ENCODE data around the gene IFIT2. TPM values are rescaled to one million over a fixed set of nuclear protein-coding genes. Genes with fewer than 3 reads are reported as not detected.

Gene IFIT2
- total RNA-seq, 6 donors from 2014 or later: 7.8 to 49.0 (median 12.0) TPM

DNA sequence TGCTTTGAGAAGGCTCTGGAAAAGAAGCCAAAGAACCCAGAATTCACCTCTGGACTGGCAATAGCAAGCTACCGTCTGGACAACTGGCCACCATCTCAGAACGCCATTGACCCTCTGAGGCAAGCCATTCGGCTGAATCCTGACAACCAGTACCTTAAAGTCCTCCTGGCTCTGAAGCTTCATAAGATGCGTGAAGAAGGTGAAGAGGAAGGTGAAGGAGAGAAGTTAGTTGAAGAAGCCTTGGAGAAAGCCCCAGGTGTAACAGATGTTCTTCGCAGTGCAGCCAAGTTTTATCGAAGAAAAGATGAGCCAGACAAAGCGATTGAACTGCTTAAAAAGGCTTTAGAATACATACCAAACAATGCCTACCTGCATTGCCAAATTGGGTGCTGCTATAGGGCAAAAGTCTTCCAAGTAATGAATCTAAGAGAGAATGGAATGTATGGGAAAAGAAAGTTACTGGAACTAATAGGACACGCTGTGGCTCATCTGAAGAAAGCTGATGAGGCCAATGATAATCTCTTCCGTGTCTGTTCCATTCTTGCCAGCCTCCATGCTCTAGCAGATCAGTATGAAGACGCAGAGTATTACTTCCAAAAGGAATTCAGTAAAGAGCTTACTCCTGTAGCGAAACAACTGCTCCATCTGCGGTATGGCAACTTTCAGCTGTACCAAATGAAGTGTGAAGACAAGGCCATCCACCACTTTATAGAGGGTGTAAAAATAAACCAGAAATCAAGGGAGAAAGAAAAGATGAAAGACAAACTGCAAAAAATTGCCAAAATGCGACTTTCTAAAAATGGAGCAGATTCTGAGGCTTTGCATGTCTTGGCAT, 4.8 kb downstream of the IFIT2 start:
- DNase-seq (no peak), ATAC-seq (ENCODE audit: low FRiP score in 2 of 2) (no peak)
- H3K4me1 ChIP-seq: peaks cover 11 to 25% (median 21%) of the 10 kb centered on the region in 4 donors
- no peaks in the 10 kb centered on the region for H3K27me3 ChIP-seq
- TF ChIP-seq POLR2AphosphoS5 (IDR thresholded peaks at IDR 0.05) (no peak), POLR2A (IDR thresholded peaks at IDR 0.05) (no peak), EP300 (IDR thresholded peaks at IDR 0.05) (no peak)
- TF ChIP-seq, protein P1, sequence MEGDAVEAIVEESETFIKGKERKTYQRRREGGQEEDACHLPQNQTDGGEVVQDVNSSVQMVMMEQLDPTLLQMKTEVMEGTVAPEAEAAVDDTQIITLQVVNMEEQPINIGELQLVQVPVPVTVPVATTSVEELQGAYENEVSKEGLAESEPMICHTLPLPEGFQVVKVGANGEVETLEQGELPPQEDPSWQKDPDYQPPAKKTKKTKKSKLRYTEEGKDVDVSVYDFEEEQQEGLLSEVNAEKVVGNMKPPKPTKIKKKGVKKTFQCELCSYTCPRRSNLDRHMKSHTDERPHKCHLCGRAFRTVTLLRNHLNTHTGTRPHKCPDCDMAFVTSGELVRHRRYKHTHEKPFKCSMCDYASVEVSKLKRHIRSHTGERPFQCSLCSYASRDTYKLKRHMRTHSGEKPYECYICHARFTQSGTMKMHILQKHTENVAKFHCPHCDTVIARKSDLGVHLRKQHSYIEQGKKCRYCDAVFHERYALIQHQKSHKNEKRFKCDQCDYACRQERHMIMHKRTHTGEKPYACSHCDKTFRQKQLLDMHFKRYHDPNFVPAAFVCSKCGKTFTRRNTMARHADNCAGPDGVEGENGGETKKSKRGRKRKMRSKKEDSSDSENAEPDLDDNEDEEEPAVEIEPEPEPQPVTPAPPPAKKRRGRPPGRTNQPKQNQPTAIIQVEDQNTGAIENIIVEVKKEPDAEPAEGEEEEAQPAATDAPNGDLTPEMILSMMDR (IDR thresholded peaks at IDR 0.05): no peak
- H3K4me3 ChIP-seq: no peak overlapping the region
- H3K9me3 ChIP-seq: no peaks in the 10 kb centered on the region
- H3K36me3 ChIP-seq: peaks cover 0 to 36% (median 19%) of the 10 kb centered on the region in 4 donors
- WGBS, 2 donors: 87 to 93% methylated on average over 12 to 13 of the region's 13 CpGs
- no peak overlapping the region for H3K27ac ChIP-seq

DNA sequence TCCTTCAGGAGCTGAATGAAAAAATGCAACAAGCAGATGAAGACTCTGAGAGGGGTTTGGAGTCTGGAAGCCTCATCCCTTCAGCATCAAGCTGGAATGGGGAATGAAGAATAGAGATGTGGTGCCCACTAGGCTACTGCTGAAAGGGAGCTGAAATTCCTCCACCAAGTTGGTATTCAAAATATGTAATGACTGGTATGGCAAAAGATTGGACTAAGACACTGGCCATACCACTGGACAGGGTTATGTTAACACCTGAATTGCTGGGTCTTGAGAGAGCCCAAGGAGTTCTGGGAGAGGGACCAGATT, 5.4 kb downstream of the IFIT2 start:
- no peak for TF ChIP-seq POLR2A (IDR thresholded peaks at IDR 0.05)
- no peak for TF ChIP-seq EP300 (IDR thresholded peaks at IDR 0.05)
- no peak for TF ChIP-seq POLR2AphosphoS5 (IDR thresholded peaks at IDR 0.05)
- TF ChIP-seq, protein P1 (IDR thresholded peaks at IDR 0.05): no peak
- DNase-seq (no peak), ATAC-seq (ENCODE audit: low FRiP score in 2 of 2) (no peak)
- peaks cover 0 to 36% (median 19%) of the 10 kb centered on the region in 4 donors for H3K36me3 ChIP-seq
- no peaks in the 10 kb centered on the region for H3K9me3 ChIP-seq
- no peaks in the 10 kb centered on the region for H3K27me3 ChIP-seq
- no peak overlapping the region for H3K27ac ChIP-seq
- H3K4me1 ChIP-seq: peaks cover 11 to 25% (median 21%) of the 10 kb centered on the region in 4 donors
- H3K4me3 ChIP-seq: no peak overlapping the region

DNA sequence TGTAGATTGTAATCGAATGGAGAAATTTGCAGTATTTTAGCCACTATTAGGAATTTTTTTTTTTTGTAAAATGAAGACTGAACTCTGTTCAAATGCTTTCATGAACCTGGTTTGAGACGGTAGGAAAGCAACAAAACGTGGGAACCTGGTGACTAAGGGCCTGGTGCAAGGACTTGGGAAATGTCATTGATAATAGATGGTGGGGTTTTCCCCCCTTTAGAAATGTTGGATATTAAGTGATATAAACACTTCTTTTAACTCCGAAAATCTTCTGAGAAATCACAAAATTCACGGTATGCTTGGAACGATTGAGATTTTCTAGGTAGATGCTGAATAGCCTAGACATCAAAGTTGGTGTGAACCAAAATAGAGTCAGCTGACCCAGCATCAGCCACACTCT, 6.4 kb downstream of the IFIT2 start:
- 90 to 97% methylated on average over 6 of the region's 6 CpGs for WGBS, 2 donors
- Histone ChIP-seq H3K27me3 (no peaks in the 10 kb centered on the region), H3K4me3 (no peak overlapping the region), H3K27ac (no peak overlapping the region), H3K9me3 (no peaks in the 10 kb centered on the region), H3K36me3 (peaks cover 0 to 36% (median 19%) of the 10 kb centered on the region in 4 donors), H3K4me1 (peaks cover 8 to 18% (median 14%) of the 10 kb centered on the region in 4 donors)
- TF ChIP-seq EP300 (IDR thresholded peaks at IDR 0.05): no peak
- no peak for TF ChIP-seq POLR2AphosphoS5 (IDR thresholded peaks at IDR 0.05)
- TF ChIP-seq, protein P1 (IDR thresholded peaks at IDR 0.05): no peak
- no peak for TF ChIP-seq POLR2A (IDR thresholded peaks at IDR 0.05)
- no peak for DNase-seq
- ATAC-seq (ENCODE audit: low FRiP score in 2 of 2): no peak

DNA sequence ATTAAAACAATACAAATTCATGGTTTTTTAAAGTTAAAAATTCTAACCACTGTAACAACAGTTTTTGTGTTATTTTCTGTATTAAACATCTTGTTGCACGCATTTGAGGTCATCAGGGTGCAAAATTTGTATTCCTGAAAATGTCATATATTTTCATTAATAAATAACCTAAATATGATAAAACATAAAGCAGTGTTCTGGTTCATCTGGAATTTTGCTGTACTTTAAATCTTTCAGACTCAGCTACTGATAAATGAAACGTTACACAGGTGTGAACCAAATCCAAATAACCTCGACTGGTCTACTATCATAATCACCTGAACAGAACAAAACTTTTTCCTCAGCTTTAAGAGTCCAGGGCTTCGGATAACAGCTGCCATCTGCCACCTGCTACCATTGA, 6.9 kb downstream of the IFIT2 start:
- peaks cover 0 to 36% (median 19%) of the 10 kb centered on the region in 4 donors for H3K36me3 ChIP-seq
- ATAC-seq (ENCODE audit: low FRiP score in 2 of 2) (no peak), DNase-seq (no peak)
- H3K27me3 ChIP-seq: no peaks in the 10 kb centered on the region
- H3K9me3 ChIP-seq: no peaks in the 10 kb centered on the region
- H3K4me1 ChIP-seq: peaks cover 3 to 14% (median 10%) of the 10 kb centered on the region in 4 donors
- TF ChIP-seq EP300 (IDR thresholded peaks at IDR 0.05): no peak
- TF ChIP-seq, protein P1 (IDR thresholded peaks at IDR 0.05): no peak
- no peak for TF ChIP-seq POLR2A (IDR thresholded peaks at IDR 0.05)
- no peak for TF ChIP-seq POLR2AphosphoS5 (IDR thresholded peaks at IDR 0.05)
- 93 to 95% methylated on average over 4 of the region's 4 CpGs for WGBS, 2 donors
- H3K27ac ChIP-seq: no peak overlapping the region
- H3K4me3 ChIP-seq: no peak overlapping the region
